ENCODE measurements around the gene SRR. TPM values are rescaled to one million over a fixed set of nuclear protein-coding genes. Genes with fewer than 3 reads are reported as not detected.

SRR gene
- total RNA-seq, 1 experiment from 2014 or later, result 11.8 TPM

DNA sequence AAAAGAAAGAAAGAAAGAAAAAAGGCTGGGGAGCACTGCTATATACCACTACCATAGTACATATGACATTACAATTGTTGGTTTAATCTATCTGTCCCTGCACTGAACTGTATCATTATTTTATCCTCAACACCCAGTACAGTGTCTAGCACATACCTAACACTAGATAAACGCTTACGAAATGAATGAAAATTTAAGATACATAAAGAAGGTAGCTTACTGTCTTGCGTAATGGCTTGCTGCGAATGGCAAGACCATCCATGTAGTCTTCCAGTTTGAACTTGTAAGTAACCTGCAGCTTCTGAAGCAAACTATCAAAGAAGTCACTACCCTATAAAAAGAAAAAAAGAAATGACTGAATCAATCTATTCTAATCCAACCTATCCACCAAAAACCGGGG is 6.7 kb upstream of the SRR start:
- Histone ChIP-seq H3K9me3 (ENCODE audit: control insufficient read depth, insufficient read depth, low read depth, low read length) (no peaks in the 10 kb centered on the region), H3K36me3 (ENCODE audit: control insufficient read depth, insufficient read depth, low read length) (peaks cover 2% of the 10 kb centered on the region), H3K4me1 (ENCODE audit: control insufficient read depth, insufficient read depth, low read length) (no peaks in the 10 kb centered on the region), H3K4me3 (ENCODE audit: low read depth in 2 of 2, low read length in 2 of 2) (no peak overlapping the region), H3K27me3 (ENCODE audit: control insufficient read depth, insufficient read depth, low read length) (no peaks in the 10 kb centered on the region), H3K27ac (ENCODE audit: low read length) (no peak overlapping the region)
- ChIA-PET POLR2A (no interaction called here), CTCF (no interaction called here)
- DNase-seq (ENCODE audit: low read depth, low spot score), result no peak
- BruUV-seq (replicated peaks), result no TSS peak
- intact Hi-C loops (cut with micrococcal nuclease; ENCODE audit: unreplicated experiment) (no loop called here), in situ Hi-C loops (cut with HindIII; ENCODE audit: low pct_unique_long_range_greater_than_20kb, low sequenced_read_pairs) (no loop called here)
- ATAC-seq, result no peak
- TF ChIP-seq TCF7L2 (IDR thresholded peaks at IDR 0.05; ENCODE audit: low read depth, low read length), result no peak
- TF ChIP-seq POLR2AphosphoS5 (IDR thresholded peaks at IDR 0.05; ENCODE audit: low read depth, low read length), result no peak
- no peak for TF ChIP-seq SIN3A (IDR thresholded peaks at IDR 0.05; ENCODE audit: borderline replicate concordance, insufficient read depth, low read depth, low read length)
- TF ChIP-seq, protein P1, sequence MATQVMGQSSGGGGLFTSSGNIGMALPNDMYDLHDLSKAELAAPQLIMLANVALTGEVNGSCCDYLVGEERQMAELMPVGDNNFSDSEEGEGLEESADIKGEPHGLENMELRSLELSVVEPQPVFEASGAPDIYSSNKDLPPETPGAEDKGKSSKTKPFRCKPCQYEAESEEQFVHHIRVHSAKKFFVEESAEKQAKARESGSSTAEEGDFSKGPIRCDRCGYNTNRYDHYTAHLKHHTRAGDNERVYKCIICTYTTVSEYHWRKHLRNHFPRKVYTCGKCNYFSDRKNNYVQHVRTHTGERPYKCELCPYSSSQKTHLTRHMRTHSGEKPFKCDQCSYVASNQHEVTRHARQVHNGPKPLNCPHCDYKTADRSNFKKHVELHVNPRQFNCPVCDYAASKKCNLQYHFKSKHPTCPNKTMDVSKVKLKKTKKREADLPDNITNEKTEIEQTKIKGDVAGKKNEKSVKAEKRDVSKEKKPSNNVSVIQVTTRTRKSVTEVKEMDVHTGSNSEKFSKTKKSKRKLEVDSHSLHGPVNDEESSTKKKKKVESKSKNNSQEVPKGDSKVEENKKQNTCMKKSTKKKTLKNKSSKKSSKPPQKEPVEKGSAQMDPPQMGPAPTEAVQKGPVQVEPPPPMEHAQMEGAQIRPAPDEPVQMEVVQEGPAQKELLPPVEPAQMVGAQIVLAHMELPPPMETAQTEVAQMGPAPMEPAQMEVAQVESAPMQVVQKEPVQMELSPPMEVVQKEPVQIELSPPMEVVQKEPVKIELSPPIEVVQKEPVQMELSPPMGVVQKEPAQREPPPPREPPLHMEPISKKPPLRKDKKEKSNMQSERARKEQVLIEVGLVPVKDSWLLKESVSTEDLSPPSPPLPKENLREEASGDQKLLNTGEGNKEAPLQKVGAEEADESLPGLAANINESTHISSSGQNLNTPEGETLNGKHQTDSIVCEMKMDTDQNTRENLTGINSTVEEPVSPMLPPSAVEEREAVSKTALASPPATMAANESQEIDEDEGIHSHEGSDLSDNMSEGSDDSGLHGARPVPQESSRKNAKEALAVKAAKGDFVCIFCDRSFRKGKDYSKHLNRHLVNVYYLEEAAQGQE (IDR thresholded peaks at IDR 0.05; ENCODE audit: insufficient read depth in 1 of 2, low read depth in 2 of 2, low read length in 1 of 2), result no peak
- TF ChIP-seq, protein P2, sequence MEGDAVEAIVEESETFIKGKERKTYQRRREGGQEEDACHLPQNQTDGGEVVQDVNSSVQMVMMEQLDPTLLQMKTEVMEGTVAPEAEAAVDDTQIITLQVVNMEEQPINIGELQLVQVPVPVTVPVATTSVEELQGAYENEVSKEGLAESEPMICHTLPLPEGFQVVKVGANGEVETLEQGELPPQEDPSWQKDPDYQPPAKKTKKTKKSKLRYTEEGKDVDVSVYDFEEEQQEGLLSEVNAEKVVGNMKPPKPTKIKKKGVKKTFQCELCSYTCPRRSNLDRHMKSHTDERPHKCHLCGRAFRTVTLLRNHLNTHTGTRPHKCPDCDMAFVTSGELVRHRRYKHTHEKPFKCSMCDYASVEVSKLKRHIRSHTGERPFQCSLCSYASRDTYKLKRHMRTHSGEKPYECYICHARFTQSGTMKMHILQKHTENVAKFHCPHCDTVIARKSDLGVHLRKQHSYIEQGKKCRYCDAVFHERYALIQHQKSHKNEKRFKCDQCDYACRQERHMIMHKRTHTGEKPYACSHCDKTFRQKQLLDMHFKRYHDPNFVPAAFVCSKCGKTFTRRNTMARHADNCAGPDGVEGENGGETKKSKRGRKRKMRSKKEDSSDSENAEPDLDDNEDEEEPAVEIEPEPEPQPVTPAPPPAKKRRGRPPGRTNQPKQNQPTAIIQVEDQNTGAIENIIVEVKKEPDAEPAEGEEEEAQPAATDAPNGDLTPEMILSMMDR (IDR thresholded peaks at IDR 0.05), result no peak

DNA sequence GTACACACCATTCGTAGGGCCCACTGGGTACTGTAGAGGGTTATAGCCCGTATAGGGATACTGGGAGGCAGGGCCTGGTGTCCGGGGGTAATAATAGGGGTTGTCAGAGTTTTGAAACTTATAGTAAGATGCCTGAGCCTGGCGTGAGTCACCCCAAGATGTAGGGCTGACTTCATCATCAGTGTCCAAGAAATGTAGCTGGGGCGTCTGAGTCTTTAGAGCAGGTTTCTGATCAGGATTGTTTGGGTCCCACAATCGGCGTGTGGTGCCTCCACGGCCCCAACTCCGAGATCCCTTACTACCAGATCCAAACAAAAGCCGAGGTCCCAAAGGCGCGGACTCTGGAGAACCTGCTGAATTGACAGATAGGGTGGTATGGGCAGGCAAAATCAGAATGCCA is 4.6 kb upstream of the SRR start:
- in situ Hi-C loops (cut with HindIII; ENCODE audit: low pct_unique_long_range_greater_than_20kb, low sequenced_read_pairs) (no loop called here), intact Hi-C loops (cut with micrococcal nuclease; ENCODE audit: unreplicated experiment) (no loop called here)
- Histone ChIP-seq H3K4me3 (ENCODE audit: low read depth in 2 of 2, low read length in 2 of 2) (no peak overlapping the region), H3K27me3 (ENCODE audit: control insufficient read depth, insufficient read depth, low read length) (no peaks in the 10 kb centered on the region), H3K36me3 (ENCODE audit: control insufficient read depth, insufficient read depth, low read length) (peaks cover 2% of the 10 kb centered on the region; the same call in 1 of the 2 replicates), H3K9me3 (ENCODE audit: control insufficient read depth, insufficient read depth, low read depth, low read length) (no peaks in the 10 kb centered on the region), H3K27ac (ENCODE audit: low read length) (no peak overlapping the region), H3K4me1 (ENCODE audit: control insufficient read depth, insufficient read depth, low read length) (no peaks in the 10 kb centered on the region)
- no peak for TF ChIP-seq POLR2AphosphoS5 (IDR thresholded peaks at IDR 0.05; ENCODE audit: low read depth, low read length)
- TF ChIP-seq, protein P2 (IDR thresholded peaks at IDR 0.05), result no peak
- no peak for TF ChIP-seq SIN3A (IDR thresholded peaks at IDR 0.05; ENCODE audit: borderline replicate concordance, insufficient read depth, low read depth, low read length)
- no peak for ATAC-seq
- POLR2A ChIA-PET, result no interaction called here
- no TSS peak for BruUV-seq (replicated peaks)
- CTCF ChIA-PET, result no interaction called here
- DNase-seq (ENCODE audit: low read depth, low spot score), result no peak
